CD14-positive monocyte (primary cell): Measurements from ENCODE around the gene MAL. TPM values are rescaled to one million over a fixed set of nuclear protein-coding genes. Genes with fewer than 3 reads are reported as not detected.

Experiments
- DNase-seq, 3 donors: peaks; one replicate each; pipeline ENCODE4 v3.0.0-alpha.2; 2011 to 2022
- H2AFZ ChIP-seq: 2 replicates; pipeline ENCODE4 v1.6.0; 2012; ENCODE audit warnings: mild to moderate bottlenecking, low read depth, low read length, inconsistent platforms; ENCODE audit not compliant: insufficient read depth, poor library complexity, severe bottlenecking
- H3K27ac ChIP-seq, 2 donors: 1 replicate in 1 of 2; 2 replicates in 1 of 2; pipeline ENCODE4 v1.5.1; 2012 to 2013; ENCODE audit warnings: low read length in 2 of 2, control low read depth in 1 of 2, inconsistent platforms in 1 of 2, low read depth in 1 of 2, mild to moderate bottlenecking in 1 of 2
- H3K27me3 ChIP-seq, 2 donors: one replicate each; pipeline versions ENCODE4 v1.6.0 to v1.6.1; 2011 to 2013; ENCODE audit warnings: low read length in 2 of 2; ENCODE audit not compliant: control insufficient read depth in 2 of 2, insufficient read depth in 2 of 2
- H3K36me3 ChIP-seq, 2 donors: replicated peaks in 1 of 2; 1 replicate in 1 of 2; 2 replicates in 1 of 2; pipeline versions ENCODE4 v1.5.1 to v1.6.1; 2012 to 2013; ENCODE audit warnings: low read length in 2 of 2, control low read depth in 1 of 2, inconsistent platforms in 1 of 2, mild to moderate bottlenecking in 1 of 2; ENCODE audit not compliant: insufficient read depth in 2 of 2, control insufficient read depth in 1 of 2
- H3K4me1 ChIP-seq, 2 donors: 1 replicate in 1 of 2; 2 replicates in 1 of 2; pipeline versions ENCODE4 v1.5.1 to v1.6.1; 2012 to 2013; ENCODE audit warnings: low read length in 2 of 2, control low read depth in 1 of 2, inconsistent platforms in 1 of 2, mild to moderate bottlenecking in 1 of 2, moderate library complexity in 1 of 2; ENCODE audit not compliant: insufficient read depth in 2 of 2, control insufficient read depth in 1 of 2
- H3K4me2 ChIP-seq: replicated peaks from 2 replicates; pipeline ENCODE3; 2012; ENCODE audit warnings: low read length, moderate library complexity, mild to moderate bottlenecking; ENCODE audit not compliant: poor library complexity, severe bottlenecking; ENCODE audit errors: extremely low read depth
- H3K4me3 ChIP-seq, 3 experiments: fragments of 200-600 bp in 1 of 3; sonication (generic) in 1 of 3; replicated peaks in 1 of 3; 1 replicate in 2 of 3; 2 replicates in 1 of 3; pipeline ENCODE4 v1.5.1; 2011 to 2013; ENCODE audit warnings: low read length in 3 of 3, mild to moderate bottlenecking in 3 of 3, control low read depth in 2 of 3, low read depth in 2 of 3, inconsistent platforms in 1 of 3, moderate library complexity in 1 of 3
- H3K79me2 ChIP-seq: 2 replicates; pipeline ENCODE4 v1.6.0; 2012; ENCODE audit warnings: mild to moderate bottlenecking, control low read depth, inconsistent platforms, low read length, moderate library complexity; ENCODE audit not compliant: insufficient read depth
- H3K9ac ChIP-seq: 2 replicates; pipeline ENCODE4 v1.6.0; 2017; ENCODE audit warnings: low read length, mild to moderate bottlenecking; ENCODE audit not compliant: insufficient read depth, poor library complexity, severe bottlenecking
- H3K9me3 ChIP-seq, 2 donors: replicated peaks in 1 of 2; 1 replicate in 1 of 2; 2 replicates in 1 of 2; pipeline versions ENCODE4 v1.5.1 to v1.6.1; 2012 to 2013; ENCODE audit warnings: low read length in 2 of 2, control low read depth in 1 of 2; ENCODE audit not compliant: control insufficient read depth in 1 of 2, insufficient read depth in 1 of 2
- H4K20me1 ChIP-seq: 2 replicates; pipeline ENCODE4 v1.6.0; 2012; ENCODE audit warnings: mild to moderate bottlenecking, low read length, control low read depth, moderate library complexity; ENCODE audit not compliant: insufficient read depth
- H3K27ac Mint-ChIP-seq, 7 donors: one replicate each; pipeline ENCODE4 v1.8.0; 2020; ENCODE audit warnings: mild to moderate bottlenecking in 7 of 7, mixed read lengths in 7 of 7, moderate library complexity in 6 of 7, inconsistent platforms in 2 of 7
- H3K27me3 Mint-ChIP-seq, 3 donors: one replicate each; pipeline ENCODE4 v1.8.0; 2021 to 2022; ENCODE audit warnings: low read depth in 3 of 3, mild to moderate bottlenecking in 3 of 3, mixed read lengths in 3 of 3, moderate library complexity in 3 of 3, inconsistent platforms in 1 of 3
- H3K36me3 Mint-ChIP-seq, 2 donors: one replicate each; pipeline ENCODE4 v1.8.0; 2020; ENCODE audit warnings: mixed read lengths in 2 of 2, inconsistent platforms in 1 of 2, mild to moderate bottlenecking in 1 of 2
- H3K4me1 Mint-ChIP-seq: one replicate; pipeline ENCODE4 v1.8.0; 2020; ENCODE audit warnings: mild to moderate bottlenecking, mixed read lengths
- H3K4me3 Mint-ChIP-seq, 2 donors: one replicate each; pipeline ENCODE4 v1.8.0; 2020; ENCODE audit warnings: mild to moderate bottlenecking in 2 of 2, mixed read lengths in 2 of 2, moderate library complexity in 1 of 2
- H3K9me3 Mint-ChIP-seq, 7 donors: one replicate each; pipeline ENCODE4 v1.8.0; 2020 to 2022; ENCODE audit warnings: mixed read lengths in 7 of 7, mild to moderate bottlenecking in 6 of 7, moderate library complexity in 6 of 7, inconsistent platforms in 2 of 7
- CTCF ChIP-seq: fragments of 200-600 bp; IDR thresholded peaks from one replicate; pipeline ENCODE4 v1.8.0; 2022; ENCODE audit warnings: antibody characterized with exemption, mild to moderate bottlenecking
- WGBS: methylation state at CpG from one replicate; pipeline ENCODE4 v1.1.5; 2013; ENCODE audit warnings: missing lambda C conversion rate; ENCODE audit not compliant: insufficient coverage; 5-methylcytosine and 5-hydroxymethylcytosine counted together
- intact Hi-C, 2 donors: fragments of 100-400 bp; cut with micrococcal nuclease; formaldehyde crosslinking; loops; one replicate each; pipeline versions ENCODE4 v1.15.0 to v1.15.1; 2023
- polyA plus RNA-seq, 3 donors: library from polyadenylated mRNA; depleted of rRNA in 1 of 3; unstranded in 2 of 3; stranded (reverse) in 1 of 3; fragments of 300-500 nt in 2 of 3; fragments of >200 nt in 1 of 3; fragmentation: Illumina TruSeq in 2 of 3; gene quantifications; 1 replicate in 2 of 3; 2 replicates in 1 of 3; pipeline ENCODE4 v1.2.3, GENCODE V29; 2012 to 2021

MAL gene
- polyA plus RNA-seq, 3 donors: 0.39 to 0.48 TPM; not detected in 1

- Histone ChIP-seq H3K79me2 (no peaks in the 10 kb centered on the region), H3K4me3 (no peak overlapping the region), H3K36me3 (no peaks in the 10 kb centered on the region), H2AFZ (no peak overlapping the region), H3K4me1 (no peaks in the 10 kb centered on the region), H4K20me1 (no peaks in the 10 kb centered on the region), H3K27ac (no peak overlapping the region), H3K4me2 (no peak overlapping the region), H3K9me3 (no peaks in the 10 kb centered on the region), H3K27me3 (no peaks in the 10 kb centered on the region), H3K9ac (no peak overlapping the region)
- H3K36me3 Mint-ChIP-seq: no peaks in the 10 kb centered on the region
- H3K27me3 Mint-ChIP-seq: peaks cover 2 to 6% (median 5%) of the 10 kb centered on the region in 3 donors
- no peak overlapping the region for H3K27ac Mint-ChIP-seq
- WGBS: 91% methylated on average over 8 of the region's 9 CpGs
- H3K4me3 Mint-ChIP-seq: no peak overlapping the region
- DNase-seq: no peak
- H3K9me3 Mint-ChIP-seq: no peaks in the 10 kb centered on the region
- TF ChIP-seq CTCF: no peak
- H3K4me1 Mint-ChIP-seq: no peaks in the 10 kb centered on the region
- intact Hi-C loops: no loop called here
Measured at GRCh38 chr2:95058466-95058988, 33.0 kb downstream of the MAL start.

- Mint-ChIP-seq H3K4me3 (no peak overlapping the region), H3K27me3 (peaks cover 0 to 8% (median 3%) of the 10 kb centered on the region in 3 donors), H3K9me3 (peaks cover 0 to 2% (median 0%) of the 10 kb centered on the region in 7 donors), H3K27ac (peak overlapping the region in 1 of 7 donors; percentile 20), H3K4me1 (no peaks in the 10 kb centered on the region), H3K36me3 (no peaks in the 10 kb centered on the region)
- 92% methylated on average over 7 of the region's 11 CpGs for WGBS
- H4K20me1 ChIP-seq: no peaks in the 10 kb centered on the region
- H3K4me3 ChIP-seq: no peak overlapping the region
- H3K36me3 ChIP-seq: no peaks in the 10 kb centered on the region
- no peaks in the 10 kb centered on the region for H3K27me3 ChIP-seq
- no peak overlapping the region for H2AFZ ChIP-seq
- intact Hi-C loops: no loop called here
- TF ChIP-seq CTCF: no peak
- no peak overlapping the region for H3K4me2 ChIP-seq
- no peak for DNase-seq
- H3K27ac ChIP-seq: no peak overlapping the region
- no peaks in the 10 kb centered on the region for H3K9me3 ChIP-seq
- no peak overlapping the region for H3K9ac ChIP-seq
- no peaks in the 10 kb centered on the region for H3K79me2 ChIP-seq
- no peaks in the 10 kb centered on the region for H3K4me1 ChIP-seq
Measured at GRCh38 chr2:95058989-95059641, 33.6 kb downstream of the MAL start.
